OCI-LY3 (cell line): ENCODE data around the gene LMBRD2.

Experiments
- H2AFZ ChIP-seq: fragments of 200-600, 300-600 bp; shearing (Covaris generic); 2 replicates; pipeline ENCODE4 v1.6.0; 2014; ENCODE audit warnings: antibody characterized with exemption, low read depth, low read length
- H3K27ac ChIP-seq: fragments of 200-600, 300-600 bp; sonication (generic); 2 replicates; pipeline ENCODE4 v1.5.1; 2014; ENCODE audit warnings: mild to moderate bottlenecking, low read length, moderate library complexity, mixed read lengths
- H3K27me3 ChIP-seq: fragments of 200-600, 300-600 bp; sonication (generic); 2 replicates; pipeline ENCODE4 v1.6.1; 2014; ENCODE audit warnings: low read depth, low read length, mixed read lengths
- H3K36me3 ChIP-seq: fragments of 200-600, 300-600 bp; sonication (generic); replicated peaks from 2 replicates; pipeline ENCODE3; 2014; ENCODE audit warnings: low read depth, low read length, mixed read lengths
- H3K4me1 ChIP-seq: fragments of 300-600, 200-600 bp; sonication (generic); 2 replicates; pipeline ENCODE4 v1.6.1; 2014; ENCODE audit warnings: low read length, mixed read lengths
- H3K4me2 ChIP-seq: fragments of 200-600, 300-600 bp; sonication (generic); 2 replicates; pipeline ENCODE4 v1.6.1; 2014; ENCODE audit warnings: low read length, mixed read lengths
- H3K4me3 ChIP-seq: fragments of 300-600, 200-600 bp; sonication (generic); 2 replicates; pipeline ENCODE4 v1.5.1; 2014; ENCODE audit warnings: antibody characterized with exemption, mild to moderate bottlenecking, low read length, moderate library complexity
- H3K79me2 ChIP-seq: fragments of 300-600, 200-600 bp; shearing (Covaris generic); 2 replicates; pipeline ENCODE4 v1.6.1; 2014; ENCODE audit warnings: mild to moderate bottlenecking, low read length, mixed read lengths
- H3K9ac ChIP-seq: fragments of 300-600, 200-600 bp; shearing (Covaris generic); 2 replicates; pipeline ENCODE4 v1.6.0; 2014; ENCODE audit warnings: mild to moderate bottlenecking, low read length, moderate library complexity
- H3K9me3 ChIP-seq: fragments of 200-600, 300-600 bp; shearing (Covaris generic); 2 replicates; pipeline ENCODE4 v1.6.1; 2014; ENCODE audit warnings: low read length, mixed read lengths; ENCODE audit not compliant: insufficient read depth
- H4K20me1 ChIP-seq: fragments of 200-600, 300-600 bp; sonication (generic); 2 replicates; pipeline ENCODE4 v1.6.1; 2016; ENCODE audit warnings: low read length, mixed read lengths; ENCODE audit not compliant: insufficient read depth
- CTCF ChIP-seq: fragments of 200-600, 300-600 bp; sonication (generic); IDR thresholded peaks from 2 replicates; pipeline ENCODE4 v1.5.1; 2014; ENCODE audit warnings: antibody characterized with exemption, low read length, low read depth
- EZH2phosphoT487 ChIP-seq: fragments of 200-600 bp; shearing (Covaris generic); IDR thresholded peaks from 2 replicates; pipeline ENCODE4 v1.6.1; 2018; ENCODE audit warnings: antibody characterized with exemption, mixed run types, low read depth

The LMBRD2 gene

GRCh38 chr5:36055984-36056383 is 95.7 kb downstream of the LMBRD2 start:
- H3K4me2 ChIP-seq: no peak overlapping the region
- H2AFZ ChIP-seq: no peak overlapping the region
- TF ChIP-seq EZH2phosphoT487 (no peak), CTCF (no peak)
- no peaks in the 10 kb centered on the region for H3K9me3 ChIP-seq
- no peak overlapping the region for H3K9ac ChIP-seq
- H3K27ac ChIP-seq: no peak overlapping the region
- no peaks in the 10 kb centered on the region for H3K4me1 ChIP-seq
- H4K20me1 ChIP-seq: no peaks in the 10 kb centered on the region
- H3K79me2 ChIP-seq: no peaks in the 10 kb centered on the region
- H3K4me3 ChIP-seq: no peak overlapping the region
- H3K27me3 ChIP-seq: peaks cover 5% of the 10 kb centered on the region; the same call in 1 of the 2 replicates
- no peaks in the 10 kb centered on the region for H3K36me3 ChIP-seq

GRCh38 chr5:36054647-36055046 is 97.0 kb downstream of the LMBRD2 start:
- Histone ChIP-seq H3K36me3 (no peaks in the 10 kb centered on the region), H3K4me3 (no peak overlapping the region), H3K4me1 (no peaks in the 10 kb centered on the region), H3K27ac (no peak overlapping the region), H3K79me2 (no peaks in the 10 kb centered on the region), H2AFZ (no peak overlapping the region), H3K4me2 (no peak overlapping the region), H4K20me1 (no peaks in the 10 kb centered on the region), H3K9me3 (no peaks in the 10 kb centered on the region), H3K9ac (no peak overlapping the region), H3K27me3 (peaks cover 5% of the 10 kb centered on the region; the same call in 1 of the 2 replicates)
- no peak for TF ChIP-seq CTCF
- no peak for TF ChIP-seq EZH2phosphoT487

- Histone ChIP-seq H3K4me1 (no peaks in the 10 kb centered on the region), H3K9me3 (no peaks in the 10 kb centered on the region), H3K79me2 (no peaks in the 10 kb centered on the region), H3K4me3 (no peak overlapping the region), H3K27me3 (peaks cover 5% of the 10 kb centered on the region; the same call in 1 of the 2 replicates), H3K27ac (no peak overlapping the region), H2AFZ (no peak overlapping the region), H3K9ac (no peak overlapping the region), H3K36me3 (no peaks in the 10 kb centered on the region), H3K4me2 (no peak overlapping the region), H4K20me1 (no peaks in the 10 kb centered on the region)
- TF ChIP-seq EZH2phosphoT487 (no peak), CTCF (no peak)
Observed at GRCh38 chr5:36052538-36052937, 99.1 kb downstream of the LMBRD2 start.

- Histone ChIP-seq H2AFZ (no peak overlapping the region), H3K4me2 (no peak overlapping the region), H3K27ac (no peak overlapping the region), H3K79me2 (no peaks in the 10 kb centered on the region), H3K9me3 (no peaks in the 10 kb centered on the region), H3K4me3 (no peak overlapping the region), H3K9ac (no peak overlapping the region), H3K4me1 (no peaks in the 10 kb centered on the region), H4K20me1 (no peaks in the 10 kb centered on the region), H3K36me3 (no peaks in the 10 kb centered on the region), H3K27me3 (no peaks in the 10 kb centered on the region)
- TF ChIP-seq CTCF: no peak
- TF ChIP-seq EZH2phosphoT487: no peak
Observed at GRCh38 chr5:36049949-36050348, 101.7 kb downstream of the LMBRD2 start.
